ENCODE results near the gene CFAP99. TPM values are rescaled to one million over a fixed set of nuclear protein-coding genes. Genes with fewer than 3 reads are reported as not detected.
A peak's percentile ranks its signal among the peaks of the same experiment; 100 is the strongest.

CFAP99 gene
- total and polyA plus RNA-seq, 2 of the 8 experiments (the other 6 are each of a cell fraction or from before 2014, with no cell fraction given): not detected

DNA sequence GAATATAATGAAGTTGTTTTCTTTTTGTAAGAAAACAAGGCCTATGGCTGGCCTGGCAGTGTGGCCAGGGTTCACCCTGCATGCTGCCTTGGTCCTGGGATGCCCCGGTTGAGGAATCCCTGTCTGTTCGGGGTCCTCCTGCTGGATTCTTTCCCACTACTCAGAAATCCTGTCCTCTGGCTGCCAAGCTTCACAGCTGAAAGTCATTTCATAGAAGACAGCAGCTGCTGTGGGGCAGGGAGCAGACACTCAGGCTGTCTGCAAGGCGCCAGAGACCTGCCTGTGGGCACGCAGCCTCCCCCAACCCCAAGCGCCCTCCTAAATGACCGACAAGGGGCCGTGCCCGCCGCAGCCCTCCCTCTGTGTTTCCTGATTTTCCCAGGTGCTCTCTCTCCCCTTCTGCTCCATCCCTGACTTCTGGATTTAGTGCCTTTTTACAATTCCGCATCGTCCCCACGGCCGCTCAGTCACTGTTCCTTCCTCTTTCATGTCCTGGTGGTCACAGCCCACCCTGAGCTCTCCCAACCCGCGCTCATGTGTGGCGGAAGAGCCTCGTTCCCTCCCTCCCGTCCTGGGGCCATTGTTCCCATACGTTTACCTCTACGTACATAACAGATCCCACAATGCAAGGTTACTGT is 27.9 kb upstream of the CFAP99 start:
- Histone ChIP-seq H4K91ac (replicated peaks; ENCODE audit: insufficient read length, low read length) (peak overlapping the region; percentile 54), H2BK120ac (replicated peaks; ENCODE audit: low read depth, low read length) (no peak overlapping the region), H3K4me1 (replicated peaks in 1 of 4; ENCODE audit: control insufficient read depth in 3 of 4, insufficient read depth in 4 of 4, low read length in 3 of 4) (peaks cover 0 to 33% (median 14%) of the 10 kb centered on the region in 4 experiments; a peak in 6 of 7 replicates), H4K8ac (ENCODE audit: extremely low read depth, insufficient read depth, low read length) (peak overlapping the region; percentile 16; the same call in 1 of the 2 replicates), H2BK12ac (ENCODE audit: low read depth, low read length) (0 out of 2 replicates have a peak overlapping the region, but pooled peaks have one; percentile 75), H3K9me3 (ENCODE audit: insufficient read depth in 2 of 2, low read depth in 1 of 2, low read length in 1 of 2) (no peaks in the 10 kb centered on the region), H2BK5ac (ENCODE audit: low read depth, low read length) (peak overlapping the region; percentile 52; the same call in 1 of the 2 replicates), H3K4me3 (ENCODE audit: extremely low read depth in 1 of 4, insufficient read depth in 2 of 4, low read depth in 3 of 4, low read length in 4 of 4) (peak overlapping the region in 3 of 4 experiments; percentile 0 to 22 (median 2); a peak in 4 of 8 replicates), H3K14ac (ENCODE audit: insufficient read length) (no peak overlapping the region), H3K79me1 (ENCODE audit: low read depth, low read length) (peaks cover 5% of the 10 kb centered on the region; the same call in 1 of the 2 replicates), H3K4me2 (ENCODE audit: insufficient read depth in 1 of 2, low read depth in 2 of 2, low read length in 2 of 2) (peak overlapping the region; percentile 54 to 67), H3K56ac (replicated peaks; ENCODE audit: insufficient read length, low read depth, low read length) (no peak overlapping the region), H3K4ac (replicated peaks; ENCODE audit: insufficient read length, low read depth, low read length) (peak overlapping the region; percentile 36), H3K23ac (ENCODE audit: insufficient read length) (no peak overlapping the region), H3K79me2 (ENCODE audit: control insufficient read depth in 1 of 2, insufficient read depth in 2 of 2, low read length in 2 of 2) (no peaks in the 10 kb centered on the region), H2AFZ (ENCODE audit: low read length) (peak overlapping the region; percentile 49; the same call in 1 of the 2 replicates), H2BK15ac (ENCODE audit: low read length) (no peak overlapping the region), H3K27ac (ENCODE audit: low read depth, low read length) (no peak overlapping the region), H3K36me3 (ENCODE audit: control insufficient read depth in 2 of 4, insufficient read depth in 4 of 4, low read length in 3 of 4) (no peaks in the 10 kb centered on the region), H4K5ac (ENCODE audit: insufficient read length, low read depth, low read length) (no peak overlapping the region), H3K9ac (replicated peaks in 1 of 4; ENCODE audit: extremely low read depth in 1 of 4, low read depth in 3 of 4, low read length in 3 of 4) (no peak overlapping the region), H2BK20ac (ENCODE audit: low read length) (no peak overlapping the region), H2AK5ac (ENCODE audit: low read depth, low read length) (no peak overlapping the region), H3K23me2 (ENCODE audit: low read depth, low read length) (peaks cover 6% of the 10 kb centered on the region; the same call in 1 of the 2 replicates), H3K27me3 (replicated peaks in 1 of 4; ENCODE audit: control insufficient read depth in 3 of 4, extremely low read depth in 1 of 4, insufficient read depth in 3 of 4, low read length in 3 of 4) (no peaks in the 10 kb centered on the region), H3K18ac (ENCODE audit: extremely low read depth, low read length) (no peak overlapping the region), H4K20me1 (replicated peaks in 1 of 2; ENCODE audit: control insufficient read depth in 1 of 2, insufficient read depth in 2 of 2, low read length in 2 of 2) (no peaks in the 10 kb centered on the region)
- FAIRE-seq (no peak), DNase-seq (ENCODE audit: low read depth in 1 of 2, low spot score in 2 of 2) (no peak)
- WGBS, 2 experiments (ENCODE audit: extremely low coverage in 1 of 2, insufficient coverage in 1 of 2, insufficient read length in 1 of 2, insufficient replicate concordance in 2 of 2, low coverage in 1 of 2, low lambda C conversion rate in 2 of 2, missing lambda C conversion rate in 1 of 2): 66% methylated on average over 20 of the region's 20 CpGs; no CpG with 5 or more reads in 1 of the 2 experiments
- POLR2A ChIA-PET (ENCODE audit: partially characterized antibody): interaction anchor here (0.5 to 1.1 kb wide), 2 partner anchors 28 to 78 kb away, joined by 3 read pairs; partner anchors contain the start of genes CFAP99 and RNF4
- CTCF ChIA-PET (ENCODE audit: partially characterized antibody): interaction anchor here (1.4 to 1.9 kb wide), 3 partner anchors 9 to 171 kb away, joined by 4 to 6 read pairs (median 5); partner anchors contain the start of gene RNF4
- TF ChIP-seq SAP30 (IDR thresholded peaks at IDR 0.05; ENCODE audit: insufficient read depth, insufficient replicate concordance, low read length) (no peak), RAD21 (IDR thresholded peaks at IDR 0.05 in 1 of 2, conservative IDR thresholded peaks at IDR 0.05 in 1 of 2; ENCODE audit: low read depth in 2 of 2, low read length in 2 of 2) (no peak), TBP (IDR thresholded peaks at IDR 0.05; ENCODE audit: low read depth, low read length) (no peak), JUND (IDR thresholded peaks at IDR 0.05; ENCODE audit: low read length) (no peak), CEBPB (IDR thresholded peaks at IDR 0.05; ENCODE audit: low read depth, low read length) (no peak), POU5F1 (IDR thresholded peaks at IDR 0.05; ENCODE audit: low read depth, low read length) (no peak), MAFK (IDR thresholded peaks at IDR 0.05; ENCODE audit: low read depth, low read length) (no peak), GABPA (IDR thresholded peaks at IDR 0.05; ENCODE audit: borderline replicate concordance, insufficient read depth, low read length) (no peak), RXRA (IDR thresholded peaks at IDR 0.05; ENCODE audit: insufficient read depth, low read depth, low read length) (no peak), SP4 (IDR thresholded peaks at IDR 0.05; ENCODE audit: low read length) (no peak), TAF7 (optimal IDR thresholded peaks at IDR 0.05; ENCODE audit: borderline replicate concordance, low read depth, low read length) (no peak), FOSL1 (IDR thresholded peaks at IDR 0.05; ENCODE audit: insufficient read depth, low read depth, low read length) (no peak)

All from H1 (cell line).